Left lung (tissue), 10 donors: ENCODE measurements around the gene COX7A2L. TPM values are rescaled to one million over a fixed set of nuclear protein-coding genes. Genes with fewer than 3 reads are reported as not detected.
"Not testable (repeated sequence)": the region's sequence is repeated elsewhere in the genome, so short reads cannot be mapped to it uniquely, and the experiment has no call there.

ENCODE experiments used
- ATAC-seq: fragments of 200-7000 bp; cut with Tn5 transposase; one replicate; pipeline ENCODE4 v1.9.1; 2020; ENCODE audit warnings: moderate library complexity
- DNase-seq, 4 donors: peaks; one replicate each; pipeline ENCODE4 v3.0.0-alpha.2; 2013 to 2020
- H3K27ac ChIP-seq, 2 donors: fragments of 200-600 bp; sonication (generic) in 1 of 2; one replicate each; pipeline versions ENCODE4 v1.5.0 to v1.8.0; 2020 to 2021
- H3K27me3 ChIP-seq, 2 donors: fragments of 200-600 bp; sonication (generic) in 1 of 2; one replicate each; pipeline versions ENCODE4 v1.5.0 to v1.8.0; 2020 to 2021
- H3K36me3 ChIP-seq, 2 donors: fragments of 200-600 bp; sonication (generic) in 1 of 2; one replicate each; pipeline versions ENCODE4 v1.5.0 to v1.8.0; 2020 to 2021
- H3K4me1 ChIP-seq, 2 donors: fragments of 200-600 bp; one replicate each; pipeline ENCODE4 v1.8.0; 2021
- H3K4me3 ChIP-seq, 2 donors: fragments of 200-600 bp; sonication (generic) in 1 of 2; one replicate each; pipeline versions ENCODE4 v1.5.0 to v1.8.0; 2020 to 2021; ENCODE audit warnings: mild to moderate bottlenecking in 1 of 2
- H3K9me3 ChIP-seq, 2 donors: fragments of 200-600 bp; sonication (generic) in 1 of 2; one replicate each; pipeline versions ENCODE4 v1.5.0 to v1.8.0; 2020 to 2021
- CTCF ChIP-seq, 2 donors: fragments of 200-600 bp; sonication (generic) in 1 of 2; IDR thresholded peaks; one replicate each; pipeline versions ENCODE4 v1.5.0 to v1.8.0; 2021; ENCODE audit warnings: antibody characterized with exemption in 2 of 2
- intact Hi-C, 2 donors: fragments of 100-400 bp; cut with DNase I; formaldehyde crosslinking; loops; one replicate each; pipeline versions ENCODE4 v1.11.2 to v1.14.2; 2022
- polyA plus RNA-seq, 6 donors: library from polyadenylated mRNA; unstranded; fragments of 120-200 nt; gene quantifications; one replicate each; pipeline ENCODE4 v1.2.1, GENCODE V29; 2013; ENCODE audit not compliant: insufficient read length in 6 of 6
- total RNA-seq, 2 donors: library from RNA; stranded (reverse); fragmentation: NEBNext Ultra II Directional; extraction: Animal tissue kit (Norgen Biotek cat#: 25700); gene quantifications; one replicate each; pipeline ENCODE4 v1.2.1, GENCODE V29; 2021
- donor health status: DM: no; HTN: yes; CAD: no.
- donor health status: DM: no; HTN: no; CAD: no.

COX7A2L gene
- total and polyA plus RNA-seq, 8 donors = 80.0 to 193 (median 171) TPM

- H3K4me1 ChIP-seq = no peaks in the 10 kb centered on the region
- no peaks in the 10 kb centered on the region for H3K27me3 ChIP-seq
- DNase-seq (peak in 1 of 4 donors; percentile 16), ATAC-seq (peak; percentile 52)
- no peaks in the 10 kb centered on the region for H3K36me3 ChIP-seq
- no peak for TF ChIP-seq CTCF (IDR thresholded peaks at IDR 0.05)
- no peak overlapping the region for H3K27ac ChIP-seq
- no peaks in the 10 kb centered on the region for H3K9me3 ChIP-seq
- no peak overlapping the region for H3K4me3 ChIP-seq
- intact Hi-C loops = no loop called here
Measured at GRCh38 chr2:42385225-42385624, 24.2 kb upstream of the COX7A2L start.

- Histone ChIP-seq H3K36me3 (no peaks in the 10 kb centered on the region), H3K4me3 (no peak overlapping the region), H3K9me3 (no peaks in the 10 kb centered on the region), H3K27ac (no peak overlapping the region), H3K27me3 (no peaks in the 10 kb centered on the region), H3K4me1 (no peaks in the 10 kb centered on the region)
- TF ChIP-seq CTCF (IDR thresholded peaks at IDR 0.05) = no peak
- ATAC-seq (no peak), DNase-seq (no peak)
- intact Hi-C loops = no loop called here
Measured at GRCh38 chr2:42383855-42384530, 23.0 kb upstream of the COX7A2L start.

GRCh38 chr2:42382144-42382543 is 21.1 kb upstream of the COX7A2L start:
- no peak for TF ChIP-seq CTCF (IDR thresholded peaks at IDR 0.05)
- no peak overlapping the region for H3K27ac ChIP-seq
- no peak for ATAC-seq
- no peak overlapping the region for H3K4me3 ChIP-seq
- H3K36me3 ChIP-seq = no peaks in the 10 kb centered on the region
- no peaks in the 10 kb centered on the region for H3K9me3 ChIP-seq
- intact Hi-C loops = no loop called here
- no peaks in the 10 kb centered on the region for H3K4me1 ChIP-seq
- no peak for DNase-seq
- H3K27me3 ChIP-seq = no peaks in the 10 kb centered on the region

GRCh38 chr2:42380026-42380425 is 19.0 kb upstream of the COX7A2L start:
- H3K4me1 ChIP-seq, ATAC-seq, intact Hi-C loops, H3K27ac ChIP-seq, H3K27me3 ChIP-seq, H3K36me3 ChIP-seq, H3K4me3 ChIP-seq, DNase-seq, H3K9me3 ChIP-seq: not testable (repeated sequence)

- ATAC-seq (no peak), DNase-seq (no peak)
- Histone ChIP-seq H3K4me3 (no peak overlapping the region), H3K4me1 (no peaks in the 10 kb centered on the region), H3K27me3 (no peaks in the 10 kb centered on the region), H3K27ac (no peak overlapping the region), H3K36me3 (no peaks in the 10 kb centered on the region), H3K9me3 (no peaks in the 10 kb centered on the region)
- TF ChIP-seq CTCF (IDR thresholded peaks at IDR 0.05) = no peak
- intact Hi-C loops = no loop called here
Measured at GRCh38 chr2:42378415-42378814, 17.4 kb upstream of the COX7A2L start.

- Histone ChIP-seq H3K4me3 (no peak overlapping the region), H3K36me3 (no peaks in the 10 kb centered on the region), H3K4me1 (no peaks in the 10 kb centered on the region), H3K27ac (no peak overlapping the region), H3K27me3 (no peaks in the 10 kb centered on the region), H3K9me3 (no peaks in the 10 kb centered on the region)
- intact Hi-C loops = no loop called here
- no peak for TF ChIP-seq CTCF (IDR thresholded peaks at IDR 0.05)
- ATAC-seq (no peak), DNase-seq (no peak)
Measured at GRCh38 chr2:42376758-42377157, 15.7 kb upstream of the COX7A2L start.
